HEK293 (cell line): ENCODE data around the gene KLF13.

Source experiments
- CTCF ChIA-PET: fragments of 350-600 bp; formaldehyde crosslinking; extraction: SDS; loops from one replicate; lab custom pipeline; 2021; ENCODE audit warnings: antibody characterized with exemption; lab: Yijun Ruan, JAX
- POLR2A ChIA-PET: fragments of 300-600 bp; formaldehyde crosslinking; extraction: SDS; loops from one replicate; lab custom pipeline; 2020; ENCODE audit warnings: antibody characterized with exemption, inconsistent platforms; lab: Yijun Ruan, JAX
- H3K27ac ChIP-seq: fragments of 200-500 bp; sonication (Bioruptor generic); 2 replicates; pipeline ENCODE4 v1.5.1; 2014; ENCODE audit warnings: low read depth, low read length, control low read depth, inconsistent platforms; ENCODE audit errors: extremely low read depth
- H3K36me3 ChIP-seq, 2 experiments: fragments of 200-500 bp in 1 of 2; sonication (Bioruptor generic) in 1 of 2; 1 replicate in 1 of 2; 2 replicates in 1 of 2; pipeline ENCODE4 v1.5.1; 2014 to 2017; ENCODE audit warnings: inconsistent platforms in 2 of 2, low read length in 2 of 2; ENCODE audit not compliant: control insufficient read depth in 2 of 2, insufficient read depth in 1 of 2
- H3K4me1 ChIP-seq: fragments of 200-500 bp; sonication (Bioruptor generic); 2 replicates; pipeline ENCODE4 v1.5.1; 2014; ENCODE audit warnings: mild to moderate bottlenecking, low read length, inconsistent platforms; ENCODE audit not compliant: control insufficient read depth, insufficient read depth
- H3K4me3 ChIP-seq: 2 replicates; pipeline ENCODE4 v1.5.1; 2011; ENCODE audit warnings: low read depth, mild to moderate bottlenecking, control low read depth, low read length, moderate library complexity
- H3K9me3 ChIP-seq: fragments of 200-500 bp; sonication (Bioruptor generic); 2 replicates; pipeline ENCODE4 v1.5.1; 2014; ENCODE audit warnings: low read depth, low read length, inconsistent platforms; ENCODE audit not compliant: control insufficient read depth, insufficient read depth
- EGR2 ChIP-seq: fragments of 450-650 bp; formaldehyde crosslinking; IDR thresholded peaks from 2 replicates; pipeline ENCODE4 v1.5.1; 2016; ENCODE audit warnings: low read depth, missing biosample characterization, missing genetic modification characterization
- GLIS1 ChIP-seq: fragments of 450-650 bp; formaldehyde crosslinking; IDR thresholded peaks from 2 replicates; pipeline ENCODE4 v1.5.1; 2016; ENCODE audit warnings: missing biosample characterization, missing genetic modification characterization
- ZFHX2 ChIP-seq: fragments of 450-650 bp; formaldehyde crosslinking; conservative IDR thresholded peaks from 2 replicates; pipeline ENCODE4 v1.5.1; 2016; ENCODE audit warnings: missing biosample characterization, missing genetic modification characterization
- ZIC2 ChIP-seq: fragments of 450-650 bp; formaldehyde crosslinking; IDR thresholded peaks from 2 replicates; pipeline ENCODE4 v1.5.1; 2016; ENCODE audit warnings: missing biosample characterization, missing genetic modification characterization
- ZNF19 ChIP-seq: fragments of 450-650 bp; formaldehyde crosslinking; IDR thresholded peaks from 2 replicates; pipeline ENCODE4; 2016; ENCODE audit warnings: missing biosample characterization, missing genetic modification characterization, low read depth
- ZNF223 ChIP-seq: fragments of 450-650 bp; formaldehyde crosslinking; IDR thresholded peaks from 2 replicates; pipeline ENCODE4 v1.5.1; 2016; ENCODE audit warnings: missing biosample characterization, missing genetic modification characterization
- ZNF24 ChIP-seq: fragments of 450-650 bp; formaldehyde crosslinking; IDR thresholded peaks from 2 replicates; pipeline ENCODE4 v1.5.1; 2016; ENCODE audit warnings: missing biosample characterization, missing genetic modification characterization
- ZNF394 ChIP-seq: fragments of 450-650 bp; formaldehyde crosslinking; IDR thresholded peaks from 2 replicates; pipeline ENCODE4 v1.5.1; 2016; ENCODE audit warnings: missing biosample characterization, missing genetic modification characterization, mild to moderate bottlenecking, moderate library complexity, borderline replicate concordance
- ZNF473 ChIP-seq: fragments of 450-650 bp; formaldehyde crosslinking; IDR thresholded peaks from 2 replicates; pipeline ENCODE4 v1.5.1; 2017; ENCODE audit warnings: missing biosample characterization, missing genetic modification characterization
- ZNF623 ChIP-seq: fragments of 450-650 bp; formaldehyde crosslinking; IDR thresholded peaks from 2 replicates; pipeline ENCODE4 v1.5.1; 2016; ENCODE audit warnings: missing biosample characterization, missing genetic modification characterization
- ZNF639 ChIP-seq: fragments of 450-650 bp; formaldehyde crosslinking; IDR thresholded peaks from 2 replicates; pipeline ENCODE4 v1.5.1; 2016; ENCODE audit warnings: missing biosample characterization, missing genetic modification characterization
- ZNF701 ChIP-seq: fragments of 450-650 bp; formaldehyde crosslinking; IDR thresholded peaks from 2 replicates; pipeline ENCODE4 v1.5.1; 2016; ENCODE audit warnings: missing biosample characterization, missing genetic modification characterization
- ZNF707 ChIP-seq: fragments of 450-650 bp; formaldehyde crosslinking; IDR thresholded peaks from 2 replicates; pipeline ENCODE4 v1.5.1; 2016; ENCODE audit warnings: missing biosample characterization, missing genetic modification characterization
- ZNF776 ChIP-seq: fragments of 450-650 bp; formaldehyde crosslinking; IDR thresholded peaks from 2 replicates; pipeline ENCODE4 v1.5.0; 2017; ENCODE audit warnings: missing biosample characterization, missing genetic modification characterization, borderline replicate concordance
- ZNF791 ChIP-seq: fragments of 450-650 bp; formaldehyde crosslinking; IDR thresholded peaks from 2 replicates; pipeline ENCODE4 v1.5.1; 2016; ENCODE audit warnings: missing biosample characterization, missing genetic modification characterization
- ZNF792 ChIP-seq: fragments of 450-650 bp; formaldehyde crosslinking; IDR thresholded peaks from 2 replicates; pipeline ENCODE4 v1.5.1; 2016; ENCODE audit warnings: missing biosample characterization, missing genetic modification characterization
- ZNF830 ChIP-seq: fragments of 450-650 bp; IDR thresholded peaks from 2 replicates; pipeline ENCODE4 v1.5.0; 2018; ENCODE audit warnings: missing biosample characterization, missing genetic modification characterization, low read depth, mild to moderate bottlenecking, moderate library complexity
- TF ChIP-seq, protein P1 (sequence below): fragments of 450-650 bp; formaldehyde crosslinking; IDR thresholded peaks from 2 replicates; pipeline ENCODE4 v1.5.1; 2017; ENCODE audit warnings: missing biosample characterization, missing genetic modification characterization
- TF ChIP-seq, protein P2 (sequence below): fragments of 450-650 bp; formaldehyde crosslinking; conservative IDR thresholded peaks from 2 replicates; pipeline ENCODE4 v1.5.1; 2016; ENCODE audit warnings: low read depth, missing biosample characterization, missing genetic modification characterization

KLF13 gene

DNA sequence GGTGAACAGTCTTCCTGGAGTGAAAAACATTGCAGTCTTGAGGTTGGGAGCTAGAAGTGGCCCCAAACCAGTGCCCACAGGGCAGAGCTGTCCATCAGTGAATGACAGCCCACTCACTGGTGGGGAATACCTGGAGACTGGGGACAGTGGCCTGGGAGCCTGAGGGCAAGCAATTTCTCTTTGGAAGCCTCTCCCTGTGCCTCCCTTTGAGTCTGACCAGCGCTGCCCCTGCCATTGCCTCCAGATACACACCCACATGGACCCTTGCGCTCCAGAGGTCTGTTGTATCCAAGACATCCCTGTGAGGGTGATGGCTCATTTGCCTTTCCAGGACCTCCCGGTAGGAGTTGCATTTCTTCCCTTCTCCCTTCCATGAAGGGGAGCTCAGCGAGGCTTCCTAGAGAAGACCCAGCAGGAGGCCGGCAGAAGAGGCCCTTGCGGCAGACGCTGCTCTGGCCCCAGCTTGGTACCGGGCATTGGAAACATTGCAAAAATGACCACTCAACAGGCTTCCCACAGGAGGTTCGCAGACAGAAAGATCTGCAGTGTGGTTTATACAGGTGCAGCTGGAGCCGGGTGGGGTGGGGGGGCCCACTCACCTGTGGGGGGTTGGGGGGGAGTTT lies 38.5 kb downstream of the KLF13 start:
- Histone ChIP-seq H3K27ac (no peak overlapping the region), H3K36me3 (no peaks in the 10 kb centered on the region), H3K4me3 (no peak overlapping the region), H3K4me1 (no peaks in the 10 kb centered on the region), H3K9me3 (no peaks in the 10 kb centered on the region)
- TF ChIP-seq ZNF639 (tag by site-specific recombination) (no peak), ZNF24 (no peak), ZNF792 (tag by site-specific recombination) (no peak), ZNF791 (tag by site-specific recombination) (no peak)
- POLR2A ChIA-PET: no interaction called here
- CTCF ChIA-PET: no interaction called here

DNA sequence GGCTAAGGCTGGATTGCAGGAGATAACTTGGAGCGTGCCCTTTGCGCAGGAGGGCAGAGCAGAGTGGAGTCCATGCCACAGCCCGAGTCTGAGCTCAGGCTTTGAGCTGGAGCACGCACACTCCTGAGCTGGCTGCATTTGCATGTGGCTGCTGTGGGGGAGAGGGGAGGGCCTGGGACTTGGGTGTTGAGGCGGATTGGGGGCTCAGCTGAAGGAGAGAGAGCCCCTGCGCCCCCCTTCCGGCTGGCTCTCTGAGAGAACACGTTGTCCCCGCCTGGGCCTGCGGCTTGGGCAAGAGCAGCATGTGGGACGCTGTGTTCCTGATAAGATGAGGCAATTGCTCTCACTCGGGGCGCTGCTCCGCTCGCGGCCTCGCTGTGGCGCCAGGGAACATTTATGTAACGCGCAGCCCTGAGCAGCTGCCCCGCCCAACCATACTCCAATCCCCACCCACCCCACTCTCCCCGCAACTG lies 39.1 kb downstream of the KLF13 start:
- no peaks in the 10 kb centered on the region for H3K36me3 ChIP-seq
- no peak overlapping the region for H3K4me3 ChIP-seq
- TF ChIP-seq ZNF776 (tag by site-specific recombination): no peak
- no peak for TF ChIP-seq ZNF394 (tag by site-specific recombination)
- H3K4me1 ChIP-seq: no peaks in the 10 kb centered on the region
- no peaks in the 10 kb centered on the region for H3K9me3 ChIP-seq
- no peak overlapping the region for H3K27ac ChIP-seq
- ChIA-PET POLR2A (no interaction called here), CTCF (interaction anchor here (0.6 to 0.7 kb wide), 3 partner anchors 12 to 102 kb away, joined by 3 read pairs; no protein-coding TSS in a partner anchor)

DNA sequence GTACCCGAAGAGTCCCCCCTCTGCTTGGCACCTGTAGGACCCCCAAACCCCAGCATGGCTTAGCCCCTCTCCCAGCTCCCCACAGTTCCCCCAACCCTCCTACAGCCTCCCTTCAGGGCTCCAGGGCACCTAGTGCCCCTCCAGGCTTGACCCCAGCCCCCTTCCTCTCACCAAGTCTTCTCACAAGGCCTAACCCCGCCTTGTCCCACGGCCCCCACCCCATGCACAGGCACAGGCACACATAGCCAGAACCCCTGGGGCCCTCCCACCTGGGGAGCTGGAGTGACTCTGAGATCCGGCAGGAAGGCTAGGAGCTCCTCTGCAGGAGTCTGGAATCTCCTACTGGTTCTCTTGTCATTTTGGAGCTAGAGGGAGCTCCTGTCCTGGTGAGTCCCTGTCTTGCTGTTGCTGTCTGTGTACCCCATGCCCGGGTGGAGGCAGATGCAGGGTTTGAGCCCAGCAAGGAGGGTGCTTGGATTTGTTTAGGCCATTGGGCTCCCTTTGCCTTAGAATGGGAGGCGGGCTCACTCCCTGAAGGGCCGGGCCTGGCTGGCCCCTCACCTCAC lies 39.6 kb downstream of the KLF13 start:
- CTCF ChIA-PET: interaction anchor here (0.6 to 0.7 kb wide), 4 partner anchors 9 to 101 kb away, joined by 3 read pairs; no protein-coding TSS in a partner anchor

GRCh38 chr15:31367021-31367729 lies 40.5 kb downstream of the KLF13 start:
- Histone ChIP-seq H3K9me3 (no peaks in the 10 kb centered on the region), H3K4me3 (no peak overlapping the region), H3K36me3 (no peaks in the 10 kb centered on the region), H3K27ac (no peak overlapping the region), H3K4me1 (no peaks in the 10 kb centered on the region)
- CTCF ChIA-PET: interaction anchor here (0.6 kb wide), 1 partner anchor 8 kb away, joined by 3 read pairs; no protein-coding TSS in a partner anchor
- TF ChIP-seq ZNF223 (no peak), ZNF830 (tag by site-specific recombination) (no peak), ZNF623 (tag by site-specific recombination) (no peak), ZFHX2 (tag by site-specific recombination) (peak; percentile 63), ZNF19 (tag by site-specific recombination) (no peak), EGR2 (tag by site-specific recombination) (peak; percentile 52; the same call in 1 of the 2 replicates)
- TF ChIP-seq, protein P1, sequence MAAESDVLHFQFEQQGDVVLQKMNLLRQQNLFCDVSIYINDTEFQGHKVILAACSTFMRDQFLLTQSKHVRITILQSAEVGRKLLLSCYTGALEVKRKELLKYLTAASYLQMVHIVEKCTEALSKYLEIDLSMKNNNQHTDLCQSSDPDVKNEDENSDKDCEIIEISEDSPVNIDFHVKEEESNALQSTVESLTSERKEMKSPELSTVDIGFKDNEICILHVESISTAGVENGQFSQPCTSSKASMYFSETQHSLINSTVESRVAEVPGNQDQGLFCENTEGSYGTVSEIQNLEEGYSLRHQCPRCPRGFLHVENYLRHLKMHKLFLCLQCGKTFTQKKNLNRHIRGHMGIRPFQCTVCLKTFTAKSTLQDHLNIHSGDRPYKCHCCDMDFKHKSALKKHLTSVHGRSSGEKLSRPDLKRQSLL: no peak
- TF ChIP-seq, protein P2, sequence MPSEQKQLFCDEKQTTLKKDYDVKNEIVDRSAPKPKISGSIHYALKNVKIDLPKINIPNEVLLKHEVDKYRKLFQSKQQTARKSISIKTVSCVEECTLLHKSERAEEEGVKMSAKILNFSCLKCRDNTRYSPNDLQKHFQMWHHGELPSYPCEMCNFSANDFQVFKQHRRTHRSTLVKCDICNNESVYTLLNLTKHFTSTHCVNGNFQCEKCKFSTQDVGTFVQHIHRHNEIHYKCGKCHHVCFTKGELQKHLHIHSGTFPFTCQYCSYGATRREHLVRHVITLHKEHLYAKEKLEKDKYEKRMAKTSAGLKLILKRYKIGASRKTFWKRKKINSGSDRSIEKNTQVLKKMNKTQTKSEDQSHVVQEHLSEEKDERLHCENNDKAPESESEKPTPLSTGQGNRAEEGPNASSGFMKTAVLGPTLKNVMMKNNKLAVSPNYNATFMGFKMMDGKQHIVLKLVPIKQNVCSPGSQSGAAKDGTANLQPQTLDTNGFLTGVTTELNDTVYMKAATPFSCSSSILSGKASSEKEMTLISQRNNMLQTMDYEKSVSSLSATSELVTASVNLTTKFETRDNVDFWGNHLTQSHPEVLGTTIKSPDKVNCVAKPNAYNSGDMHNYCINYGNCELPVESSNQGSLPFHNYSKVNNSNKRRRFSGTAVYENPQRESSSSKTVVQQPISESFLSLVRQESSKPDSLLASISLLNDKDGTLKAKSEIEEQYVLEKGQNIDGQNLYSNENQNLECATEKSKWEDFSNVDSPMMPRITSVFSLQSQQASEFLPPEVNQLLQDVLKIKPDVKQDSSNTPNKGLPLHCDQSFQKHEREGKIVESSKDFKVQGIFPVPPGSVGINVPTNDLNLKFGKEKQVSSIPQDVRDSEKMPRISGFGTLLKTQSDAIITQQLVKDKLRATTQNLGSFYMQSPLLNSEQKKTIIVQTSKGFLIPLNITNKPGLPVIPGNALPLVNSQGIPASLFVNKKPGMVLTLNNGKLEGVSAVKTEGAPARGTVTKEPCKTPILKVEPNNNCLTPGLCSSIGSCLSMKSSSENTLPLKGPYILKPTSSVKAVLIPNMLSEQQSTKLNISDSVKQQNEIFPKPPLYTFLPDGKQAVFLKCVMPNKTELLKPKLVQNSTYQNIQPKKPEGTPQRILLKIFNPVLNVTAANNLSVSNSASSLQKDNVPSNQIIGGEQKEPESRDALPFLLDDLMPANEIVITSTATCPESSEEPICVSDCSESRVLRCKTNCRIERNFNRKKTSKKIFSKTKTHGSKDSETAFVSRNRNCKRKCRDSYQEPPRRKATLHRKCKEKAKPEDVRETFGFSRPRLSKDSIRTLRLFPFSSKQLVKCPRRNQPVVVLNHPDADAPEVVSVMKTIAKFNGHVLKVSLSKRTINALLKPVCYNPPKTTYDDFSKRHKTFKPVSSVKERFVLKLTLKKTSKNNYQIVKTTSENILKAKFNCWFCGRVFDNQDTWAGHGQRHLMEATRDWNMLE (tag by site-specific recombination): no peak
- POLR2A ChIA-PET: no interaction called here

More for the DNA sequence above, 39.6 kb downstream of the KLF13 start:
- TF ChIP-seq ZNF701 (tag by site-specific recombination) (no peak), ZIC2 (peak; percentile 92), ZNF707 (tag by site-specific recombination) (no peak), GLIS1 (peak; percentile 46), ZNF473 (tag by site-specific recombination) (no peak)
- Histone ChIP-seq H3K4me3 (no peak overlapping the region), H3K27ac (no peak overlapping the region), H3K9me3 (no peaks in the 10 kb centered on the region), H3K4me1 (no peaks in the 10 kb centered on the region), H3K36me3 (no peaks in the 10 kb centered on the region)
- POLR2A ChIA-PET: no interaction called here
